HCT116 (cell line): Measurements from ENCODE around the gene ADCY2. TPM values are rescaled to one million over a fixed set of nuclear protein-coding genes. Genes with fewer than 3 reads are reported as not detected.

Experiments
- ATAC-seq: fragments of 200-7000 bp; cut with Tn5 transposase; 2 replicates; pipeline ENCODE4 v1.9.1; 2020; ENCODE audit warnings: mild to moderate bottlenecking, moderate library complexity
- BruUV-seq: library from RNA; stranded (reverse); fragments of 400-500 nt; replicated peaks from 2 replicates; lab custom pipeline; 2021; lab: Mats Ljungman, UMichigan
- CTCF ChIA-PET: fragments of 300-600 bp; sonication (Branson Sonifier 250); formaldehyde crosslinking; loops from one replicate; lab custom pipeline; 2021; ENCODE audit warnings: antibody characterized with exemption; lab: Charles Lee
- POLR2A ChIA-PET: fragments of 300-600, 350-600 bp; sonication (Branson Sonifier 250); formaldehyde crosslinking; loops from one replicate; lab custom pipeline; 2021; ENCODE audit warnings: antibody characterized with exemption; lab: Charles Lee
- RAD21 ChIA-PET, 2 experiments: fragments of 300-600 bp; sonication (Branson Sonifier 250); formaldehyde crosslinking; loops; one replicate each; lab custom pipeline; 2023; ENCODE audit warnings: low total read pairs in 2 of 2; ENCODE audit not compliant: uncharacterized antibody in 2 of 2, unreplicated experiment in 2 of 2, low non-redundant PET in 1 of 2; lab: Charles Lee
- DNase-seq: peaks from one replicate; pipeline ENCODE4 v3.0.0-alpha.2; 2010; ENCODE audit warnings: low read depth, low spot score
- H2AFZ ChIP-seq: fragments of 200-600 bp; shearing (Covaris generic), sonication (generic); 2 replicates; pipeline ENCODE4 v1.6.1; 2017; ENCODE audit warnings: low read depth, mixed run types, mixed read lengths, antibody characterized with exemption, low read length; ENCODE audit not compliant: poor library complexity, severe bottlenecking
- H3K27ac ChIP-seq: 2 replicates; pipeline ENCODE4 v1.5.1; 2012; ENCODE audit warnings: low read depth, low read length
- H3K27me3 ChIP-seq: fragments of 200-600 bp; sonication (generic); 2 replicates; pipeline ENCODE4 v1.6.1; 2016; ENCODE audit warnings: mixed run types, low read length, mixed read lengths; ENCODE audit not compliant: insufficient read depth
- H3K36me3 ChIP-seq, 2 experiments: fragments of 200-500 bp in 1 of 2; fragments of 200-600 bp in 1 of 2; sonication (Bioruptor generic) in 1 of 2; sonication (generic) in 1 of 2; 2 replicates each; pipeline versions ENCODE4 v1.5.1 to v1.6.1; 2014 to 2016; ENCODE audit warnings: low read length in 2 of 2, inconsistent platforms in 1 of 2, mixed read lengths in 1 of 2, mixed run types in 1 of 2; ENCODE audit not compliant: insufficient read depth in 2 of 2, control insufficient read depth in 1 of 2
- H3K4me1 ChIP-seq, 2 experiments: fragments of 200-600 bp in 1 of 2; sonication (generic) in 1 of 2; 2 replicates each; pipeline versions ENCODE4 v1.5.1 to v1.6.1; 2012 to 2017; ENCODE audit warnings: low read length in 2 of 2, inconsistent platforms in 1 of 2, mild to moderate bottlenecking in 1 of 2, mixed read lengths in 1 of 2, mixed run types in 1 of 2, moderate library complexity in 1 of 2; ENCODE audit not compliant: insufficient read depth in 2 of 2, control insufficient read depth in 1 of 2
- H3K4me2 ChIP-seq: fragments of 200-600 bp; sonication (generic); 2 replicates; pipeline ENCODE4 v1.6.1; 2017; ENCODE audit warnings: mixed run types, low read length, mixed read lengths
- H3K4me3 ChIP-seq, 2 experiments: fragments of 200-600 bp in 1 of 2; sonication (generic) in 1 of 2; replicated peaks in 1 of 2; 2 replicates each; pipeline ENCODE4 v1.5.1; 2011 to 2016; ENCODE audit warnings: low read length in 2 of 2, control low read depth in 1 of 2, low read depth in 1 of 2, mild to moderate bottlenecking in 1 of 2, mixed read lengths in 1 of 2, mixed run types in 1 of 2
- H3K79me2 ChIP-seq: fragments of 200-600 bp; sonication (generic); 2 replicates; pipeline ENCODE4 v1.6.1; 2017; ENCODE audit warnings: mild to moderate bottlenecking, mixed run types, low read length, moderate library complexity, mixed read lengths; ENCODE audit not compliant: insufficient read depth
- H3K9ac ChIP-seq: fragments of 200-600 bp; sonication (generic); 2 replicates; pipeline ENCODE4 v1.6.1; 2016; ENCODE audit warnings: low read length, mixed read lengths
- H3K9me2 ChIP-seq: fragments of 200-600 bp; sonication (generic), shearing (Covaris generic); 2 replicates; pipeline ENCODE4 v1.6.1; 2017; ENCODE audit warnings: mixed run types, mild to moderate bottlenecking, moderate library complexity; ENCODE audit not compliant: insufficient read depth
- H3K9me3 ChIP-seq, 2 experiments: fragments of 200-500 bp in 1 of 2; fragments of 200-600 bp in 1 of 2; sonication (Bioruptor generic) in 1 of 2; sonication (generic) in 1 of 2; 2 replicates each; pipeline ENCODE4 v1.6.1; 2014 to 2017; ENCODE audit warnings: low read length in 2 of 2, mixed read lengths in 2 of 2, inconsistent platforms in 1 of 2, low read depth in 1 of 2, mild to moderate bottlenecking in 1 of 2, mixed run types in 1 of 2, moderate library complexity in 1 of 2; ENCODE audit not compliant: control insufficient read depth in 1 of 2, insufficient read depth in 1 of 2
- H4K20me1 ChIP-seq: fragments of 200-600 bp; sonication (generic), shearing (Covaris generic); 2 replicates; pipeline ENCODE4 v1.6.1; 2017; ENCODE audit warnings: mixed run types, mild to moderate bottlenecking, moderate library complexity; ENCODE audit not compliant: insufficient read depth
- CBX3 ChIP-seq: IDR thresholded peaks from 2 replicates; pipeline ENCODE4 v1.6.1; 2012; ENCODE audit warnings: low read depth
- EGR1 ChIP-seq: IDR thresholded peaks from 2 replicates; pipeline ENCODE4 v1.6.1; 2012; ENCODE audit warnings: low read depth
- ELF1 ChIP-seq: IDR thresholded peaks from 2 replicates; pipeline ENCODE4 v1.6.1; 2012; ENCODE audit warnings: low read depth, borderline replicate concordance
- EZH2 ChIP-seq: fragments of 200-600 bp; sonication (generic); IDR thresholded peaks from 2 replicates; pipeline ENCODE4 v1.6.1; 2017; ENCODE audit warnings: antibody characterized with exemption, mixed run types
- EZH2phosphoT487 ChIP-seq: fragments of 200-600 bp; IDR thresholded peaks from 2 replicates; pipeline ENCODE4 v1.6.1; 2018; ENCODE audit warnings: antibody characterized with exemption, borderline replicate concordance
- FOSL1 ChIP-seq: IDR thresholded peaks from 2 replicates; pipeline ENCODE4 v1.6.1; 2012; ENCODE audit warnings: low read depth
- MAX ChIP-seq: IDR thresholded peaks from 2 replicates; pipeline ENCODE4 v1.6.1; 2012
- POLR2A ChIP-seq: IDR thresholded peaks from 2 replicates; pipeline ENCODE4 v1.7.0; 2011; ENCODE audit warnings: borderline replicate concordance; ENCODE audit not compliant: insufficient read depth, insufficient read length; ENCODE audit errors: extremely low read depth
- POLR2AphosphoS5 ChIP-seq: IDR thresholded peaks from 2 replicates; pipeline ENCODE4 v1.6.1; 2011; ENCODE audit warnings: mild to moderate bottlenecking, low read depth, low read length, moderate library complexity
- RAD21 ChIP-seq: IDR thresholded peaks from 2 replicates; pipeline ENCODE4 v1.6.1; 2012; ENCODE audit warnings: low read depth, mild to moderate bottlenecking
- SIN3A ChIP-seq: IDR thresholded peaks from 2 replicates; pipeline ENCODE4 v1.6.1; 2012; ENCODE audit warnings: low read depth
- SP1 ChIP-seq: IDR thresholded peaks from 2 replicates; pipeline ENCODE4 v1.6.1; 2012; ENCODE audit warnings: low read depth
- TCF7L2 ChIP-seq: IDR thresholded peaks from 2 replicates; pipeline ENCODE4 v1.7.0; 2011; ENCODE audit warnings: borderline replicate concordance, inconsistent platforms; ENCODE audit not compliant: insufficient read depth, insufficient read length; ENCODE audit errors: extremely low read depth
- ZBTB33 ChIP-seq: IDR thresholded peaks from 2 replicates; pipeline ENCODE4 v1.6.1; 2011; ENCODE audit warnings: mild to moderate bottlenecking, low read length, moderate library complexity; ENCODE audit not compliant: insufficient replicate concordance; ENCODE audit errors: extremely low read depth
- ZFX ChIP-seq: fragments of 450-650 bp; IDR thresholded peaks from 2 replicates; pipeline ENCODE4 v1.6.1; 2017
- ZNF274 ChIP-seq: fragments of 200-500 bp; sonication (Bioruptor generic); IDR thresholded peaks from 2 replicates; pipeline ENCODE4 v1.6.1; 2014; ENCODE audit warnings: mild to moderate bottlenecking, low read depth, low read length, inconsistent platforms
- intact Hi-C: fragments of 100-400 bp; cut with micrococcal nuclease; formaldehyde crosslinking; loops from 2 replicates; pipeline ENCODE4 v1.10.0; 2022
- total RNA-seq: library from RNA; stranded (reverse); gene quantifications from one replicate; pipeline ENCODE4 v1.2.1, GENCODE V29; 2021; ENCODE audit not compliant: unreplicated experiment

ADCY2 gene
- total RNA-seq, 1 experiment from 2014 or later = 0.15 TPM

DNA sequence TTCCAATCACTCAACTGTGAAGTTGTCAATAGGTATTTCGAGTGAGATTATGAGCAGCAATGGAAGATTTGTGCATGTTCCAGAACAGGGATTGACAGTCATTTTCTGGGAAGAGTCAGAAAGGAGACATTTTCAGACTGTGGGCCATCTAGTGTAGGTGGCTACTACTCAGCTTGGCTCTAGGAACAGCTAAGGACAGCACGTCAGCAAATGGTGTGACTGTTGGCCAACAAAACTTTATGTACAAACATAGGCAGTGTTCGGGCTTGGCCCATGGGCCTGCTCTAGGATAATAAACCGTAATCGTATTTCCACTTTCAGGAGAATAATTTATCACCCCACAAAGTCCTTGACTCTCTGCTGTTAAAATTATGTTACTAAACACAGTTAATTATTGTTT lies 143.6 kb downstream of the ADCY2 start:
- Histone ChIP-seq H3K27me3 (no peaks in the 10 kb centered on the region), H3K36me3 (no peaks in the 10 kb centered on the region), H3K79me2 (no peaks in the 10 kb centered on the region), H3K4me1 (no peaks in the 10 kb centered on the region), H2AFZ (no peak overlapping the region), H3K9me2 (no peaks in the 10 kb centered on the region), H4K20me1 (no peaks in the 10 kb centered on the region), H3K4me3 (no peak overlapping the region), H3K9me3 (peaks cover 12 to 24% of the 10 kb centered on the region in 2 experiments; a peak in 2 of 4 replicates), H3K27ac (no peak overlapping the region), H3K4me2 (no peak overlapping the region), H3K9ac (no peak overlapping the region)
- CTCF ChIA-PET = no interaction called here
- RAD21 ChIA-PET = no interaction called here
- DNase-seq (no peak), ATAC-seq (no peak)
- POLR2A ChIA-PET = no interaction called here
- intact Hi-C loops = no loop called here
- TF ChIP-seq ELF1 = no peak
- no peak for TF ChIP-seq ZBTB33
- TF ChIP-seq POLR2A = no peak
- TF ChIP-seq ZFX = no peak
- TF ChIP-seq CBX3 = no peak
- no peak for TF ChIP-seq RAD21
- no peak for TF ChIP-seq EZH2phosphoT487
- no peak for TF ChIP-seq TCF7L2
- no peak for TF ChIP-seq POLR2AphosphoS5
- no peak for TF ChIP-seq ZNF274
- no peak for TF ChIP-seq EZH2
- TF ChIP-seq SIN3A = no peak
- TF ChIP-seq FOSL1 = no peak
- no peak for TF ChIP-seq MAX
- TF ChIP-seq SP1 = no peak
- TF ChIP-seq EGR1 = no peak
- BruUV-seq = no TSS peak
